Measurements from ENCODE around the gene LRRC4C. TPM values are rescaled to one million over a fixed set of nuclear protein-coding genes. Genes with fewer than 3 reads are reported as not detected.

Gene LRRC4C
- total RNA-seq, 1 donor from 2014 or later, result 0.62 TPM

DNA sequence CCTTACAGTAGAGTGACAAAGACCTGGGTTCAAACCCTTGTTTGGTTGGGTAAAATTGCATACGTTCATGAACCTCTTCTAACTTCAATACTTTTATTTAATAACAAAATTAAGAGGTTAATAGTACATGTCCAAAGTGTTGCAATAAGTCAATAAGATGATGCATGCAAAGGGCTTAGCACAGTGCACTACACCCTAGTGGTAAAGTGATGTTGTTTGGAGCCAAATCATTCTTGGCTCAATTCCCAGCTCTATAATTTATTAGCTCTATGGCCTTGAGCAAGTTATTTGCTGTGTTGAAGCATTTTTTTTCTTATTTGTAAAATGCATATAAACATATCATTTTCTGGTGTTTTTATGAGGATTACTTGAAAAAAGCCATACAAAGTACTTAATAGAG is 945.3 kb downstream of the LRRC4C start:
- intact Hi-C loops (cut with DNase I), result no loop called here
- DNase-seq (no peak), ATAC-seq (ENCODE audit: poor library complexity) (no peak)

DNA sequence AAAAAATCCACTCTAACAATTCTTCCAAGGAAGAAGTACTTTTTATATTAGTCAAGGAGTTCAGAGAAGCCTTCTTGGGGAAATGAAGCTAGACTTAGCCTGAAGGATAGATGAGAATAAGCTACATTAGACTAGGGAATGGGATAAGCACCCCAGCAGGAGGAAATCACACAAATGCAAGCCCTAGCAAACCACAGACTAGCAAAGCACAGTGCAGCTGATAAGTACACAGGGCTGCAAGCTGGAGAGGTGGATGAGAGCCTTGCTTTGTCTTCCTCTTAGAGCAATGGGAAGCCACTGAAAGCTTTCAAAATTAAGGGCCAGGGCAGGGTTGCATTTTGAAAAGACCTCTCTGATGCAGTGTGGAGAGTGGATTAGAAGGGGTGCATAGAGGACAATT is 946.2 kb downstream of the LRRC4C start:
- DNase-seq, result no peak
- no peak for ATAC-seq (ENCODE audit: poor library complexity)
- intact Hi-C loops (cut with DNase I), result no loop called here

DNA sequence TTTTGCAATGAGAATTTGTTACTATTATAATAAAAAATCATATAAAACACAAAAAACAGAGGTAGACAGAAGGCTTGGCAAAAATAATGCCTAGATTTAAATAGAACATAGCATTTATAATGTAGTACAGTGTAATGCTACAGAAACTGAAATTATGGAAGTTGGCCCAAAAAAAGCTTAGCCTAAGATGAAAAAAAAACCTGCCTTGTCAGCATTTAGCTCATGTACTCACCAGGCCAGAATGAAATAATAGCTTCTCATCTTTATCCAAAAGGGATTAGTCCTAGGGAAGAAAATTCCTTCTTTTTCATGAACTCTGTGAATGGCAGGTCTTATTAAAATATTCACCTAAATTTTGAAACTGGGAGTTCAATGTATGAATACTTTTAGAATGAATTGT is 951.1 kb downstream of the LRRC4C start:
- ATAC-seq (ENCODE audit: poor library complexity) (no peak), DNase-seq (no peak)
- intact Hi-C loops (cut with DNase I), result no loop called here

DNA sequence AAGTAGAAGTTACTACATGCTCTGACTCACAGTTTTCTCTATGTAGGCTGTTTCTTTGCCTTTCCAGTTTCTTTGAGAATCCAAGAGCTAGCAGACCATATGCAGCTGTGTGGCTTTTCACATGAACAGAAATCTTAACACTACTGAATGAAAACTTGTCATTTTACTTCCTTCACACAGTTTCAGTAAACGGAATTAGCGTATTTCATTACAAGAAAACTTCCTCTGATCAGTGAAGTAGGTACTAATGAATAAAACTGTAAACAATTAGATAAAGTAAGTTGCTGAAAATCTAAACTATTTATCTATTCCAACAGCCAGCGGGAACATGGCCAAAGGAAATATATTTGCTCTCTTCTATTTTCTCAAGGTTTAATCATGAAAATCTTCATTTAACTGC is 953.2 kb downstream of the LRRC4C start:
- no peak for ATAC-seq (ENCODE audit: poor library complexity)
- intact Hi-C loops (cut with DNase I), result no loop called here

DNA sequence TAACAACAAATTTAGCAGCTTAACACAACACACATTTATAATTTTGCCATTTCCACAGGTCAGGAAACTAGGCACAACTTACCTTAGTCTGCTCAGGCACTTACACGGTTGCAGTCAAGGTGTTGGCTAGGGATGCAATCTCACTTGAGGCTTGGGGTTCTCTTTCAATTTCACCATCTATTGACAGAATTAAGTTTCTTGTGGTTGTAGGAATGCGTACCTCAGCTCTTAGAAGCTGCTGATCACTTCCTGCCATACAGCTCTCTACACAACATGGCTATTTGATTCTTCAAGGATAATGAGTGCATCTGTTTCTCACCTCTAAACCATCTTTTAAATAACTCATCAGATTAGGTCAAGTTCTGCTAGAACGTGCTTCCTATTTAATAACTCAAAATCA is 968.1 kb downstream of the LRRC4C start:
- ATAC-seq (ENCODE audit: poor library complexity), result no peak
- DNase-seq, result no peak
- intact Hi-C loops (cut with DNase I), result no loop called here

More for the DNA sequence above, 953.2 kb downstream of the LRRC4C start:
- DNase-seq, result no peak

DNA sequence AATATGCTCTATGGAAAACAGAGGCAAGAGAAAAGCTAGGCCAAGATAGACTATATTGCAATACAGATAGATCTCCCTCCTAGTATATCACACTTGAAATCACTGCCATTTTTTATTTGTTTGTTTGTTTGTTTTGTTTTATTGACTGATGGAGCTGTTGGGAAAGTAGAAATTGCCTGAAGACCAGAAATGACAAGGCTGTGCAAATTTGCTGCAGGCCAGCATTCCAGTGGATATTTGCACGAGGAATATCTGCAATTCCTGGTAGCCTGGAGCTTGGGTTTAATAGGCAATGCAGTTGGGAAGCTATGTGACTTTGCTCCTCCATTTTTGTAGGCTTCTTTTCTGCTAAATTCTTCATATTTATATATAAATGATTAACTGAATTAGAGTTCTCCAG is 991.7 kb downstream of the LRRC4C start:
- DNase-seq (no peak), ATAC-seq (ENCODE audit: poor library complexity) (no peak)
- intact Hi-C loops (cut with DNase I), result no loop called here

DNA sequence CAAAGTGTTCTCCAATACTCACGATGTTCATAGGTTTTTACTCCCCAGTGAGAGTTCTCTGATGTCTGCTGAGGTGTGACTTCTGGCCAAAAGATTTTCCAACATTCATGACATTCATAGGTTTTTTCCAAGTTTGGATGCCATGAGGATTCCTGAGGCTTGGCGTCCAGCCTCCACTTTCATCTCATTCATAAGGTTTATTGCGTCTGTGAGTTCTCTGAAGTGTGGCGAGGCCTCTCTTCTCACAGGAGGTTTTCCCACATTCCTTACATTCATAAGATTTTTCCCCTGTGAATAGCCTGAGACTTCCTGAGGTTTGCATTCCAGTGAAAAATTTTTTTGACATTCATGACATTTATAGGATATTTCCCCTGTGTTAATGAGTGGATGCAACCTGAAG is 1014.1 kb downstream of the LRRC4C start:
- intact Hi-C loops (cut with DNase I), result no loop called here
- DNase-seq (no peak), ATAC-seq (ENCODE audit: poor library complexity) (no peak)

DNA sequence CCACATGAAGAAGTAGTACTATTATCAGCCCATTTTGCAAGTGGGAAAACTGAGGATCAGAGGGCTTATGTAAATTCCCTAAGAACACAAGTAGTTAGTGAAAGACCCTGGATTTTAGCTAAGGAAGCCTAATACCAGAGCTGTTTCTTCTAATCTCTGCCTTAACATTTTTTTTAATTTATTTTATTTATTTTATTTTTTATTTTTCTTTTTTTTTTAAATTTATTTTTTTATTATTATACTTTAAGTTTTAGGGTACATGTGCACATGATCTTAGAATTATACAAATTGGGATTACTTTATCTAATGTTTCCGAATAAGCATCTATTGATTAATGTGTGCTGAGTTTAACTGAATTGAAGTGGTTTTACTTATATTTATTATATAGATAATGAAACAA is 1015.3 kb downstream of the LRRC4C start:
- DNase-seq, result no peak
- ATAC-seq (ENCODE audit: poor library complexity), result no peak
- intact Hi-C loops (cut with DNase I), result no loop called here

DNA sequence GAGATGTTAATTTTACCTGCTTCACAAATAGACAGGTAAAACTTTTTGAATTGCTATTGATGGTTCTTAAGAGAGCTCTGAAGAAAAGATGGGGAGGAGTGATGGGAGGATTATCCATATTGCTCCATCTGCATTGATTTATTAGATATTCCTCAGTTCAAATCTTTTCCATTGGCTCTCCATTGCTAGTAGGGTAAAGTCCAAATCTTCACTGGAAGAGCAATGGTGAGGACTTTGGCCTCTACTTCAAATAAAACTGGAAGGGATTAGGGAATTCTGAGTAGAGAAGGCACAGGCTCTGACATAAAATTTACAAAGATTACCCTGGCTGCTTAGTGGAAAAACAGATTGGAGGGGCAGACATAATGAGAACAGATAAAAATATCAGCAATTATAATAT is 1024.1 kb downstream of the LRRC4C start:
- DNase-seq (no peak), ATAC-seq (ENCODE audit: poor library complexity) (no peak)
- intact Hi-C loops (cut with DNase I), result no loop called here

DNA sequence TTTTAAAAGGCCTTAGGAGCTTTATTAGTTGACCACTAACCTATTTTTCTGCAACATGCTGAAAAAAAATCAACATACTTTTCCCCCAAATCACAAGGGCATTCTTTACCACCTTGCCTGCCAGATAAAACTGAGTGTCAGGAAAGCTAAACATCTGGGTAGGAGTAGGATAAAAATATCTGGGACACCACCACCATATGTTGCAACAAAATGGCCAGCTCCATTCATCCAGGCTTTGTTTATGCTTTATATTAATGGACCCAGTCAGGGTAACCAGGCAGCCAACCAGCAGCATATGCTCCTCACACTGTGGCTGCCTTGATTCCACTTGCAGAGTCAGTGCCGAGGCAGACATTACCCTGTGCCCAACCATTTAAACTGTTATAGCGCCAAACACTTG is 1024.5 kb downstream of the LRRC4C start:
- intact Hi-C loops (cut with DNase I), result no loop called here
- ATAC-seq (ENCODE audit: poor library complexity) (no peak), DNase-seq (no peak)

DNA sequence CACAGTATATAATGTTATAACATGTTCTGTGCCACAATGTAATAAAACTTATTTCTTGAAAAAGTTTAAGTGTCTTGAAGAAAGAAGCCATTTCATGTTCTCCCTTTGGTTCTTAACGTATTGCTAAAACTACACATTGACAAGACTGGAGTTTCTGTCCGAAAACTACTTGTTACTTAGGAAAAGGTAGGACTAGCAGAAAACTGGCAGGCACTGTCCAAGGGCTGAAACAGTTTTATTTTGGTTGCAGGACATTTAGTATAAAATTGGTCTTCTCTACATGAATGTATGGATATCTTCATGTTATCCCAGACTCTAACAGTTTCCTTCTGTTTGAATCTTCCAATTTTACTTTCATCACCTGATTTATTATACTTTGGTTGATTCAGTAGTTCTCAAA is 1027.1 kb downstream of the LRRC4C start:
- DNase-seq (no peak), ATAC-seq (ENCODE audit: poor library complexity) (no peak)
- intact Hi-C loops (cut with DNase I), result no loop called here

DNA sequence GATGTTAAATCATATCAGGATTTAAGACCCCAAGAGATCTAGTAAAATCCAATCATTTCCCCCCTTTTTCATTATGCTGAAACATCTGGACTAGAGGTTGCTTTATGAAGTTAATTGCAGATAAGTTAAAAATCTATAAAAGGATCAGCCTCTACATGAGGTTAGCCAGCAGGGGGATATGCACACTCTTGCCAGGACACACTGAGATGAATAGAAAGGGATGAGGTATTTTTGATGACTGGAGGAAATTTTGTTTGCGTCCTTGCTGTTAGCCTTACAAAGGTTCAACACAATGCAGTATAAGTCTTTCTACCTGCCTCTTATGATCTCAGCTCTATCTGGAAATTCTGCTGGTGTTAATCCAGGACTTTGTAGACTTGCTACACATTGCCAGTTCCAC is 1034.3 kb downstream of the LRRC4C start:
- ATAC-seq (ENCODE audit: poor library complexity) (no peak), DNase-seq (no peak)
- intact Hi-C loops (cut with DNase I), result no loop called here

DNA sequence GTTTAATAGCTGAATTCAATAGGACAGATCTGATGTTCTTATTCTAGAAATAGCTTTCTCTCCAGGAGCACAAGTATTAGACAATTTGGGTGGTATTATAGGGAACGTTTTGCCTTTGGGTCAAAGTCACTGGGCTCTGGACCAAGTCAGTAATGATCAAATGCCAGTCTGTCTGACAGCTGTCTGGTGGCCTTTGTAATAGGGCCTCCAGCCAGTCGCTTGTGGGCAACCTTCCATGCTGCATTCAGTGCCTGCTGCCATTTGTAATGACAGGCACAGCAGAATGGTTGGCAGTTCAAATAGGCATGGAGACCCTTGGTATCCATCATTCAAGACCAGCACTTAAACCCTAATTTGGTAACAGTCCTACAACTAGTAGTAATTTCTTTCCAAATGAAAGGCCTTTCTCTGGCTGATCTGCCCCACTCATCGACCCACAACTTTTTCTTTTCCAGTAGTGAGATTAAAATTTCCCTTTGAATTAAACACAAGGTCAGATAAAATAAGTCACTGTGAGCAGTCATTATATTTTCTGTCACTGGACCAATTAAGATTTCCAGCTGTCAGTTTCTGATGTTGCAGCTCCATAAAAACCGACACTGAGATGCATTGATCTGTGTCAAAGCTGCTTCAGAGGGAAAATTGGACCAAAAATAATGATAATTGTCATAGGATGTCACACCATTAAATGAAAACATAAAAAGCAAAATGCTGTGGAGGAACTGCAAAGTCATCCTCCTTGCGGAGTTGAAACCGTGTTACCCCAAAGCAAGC is 1038.1 kb downstream of the LRRC4C start:
- intact Hi-C loops (cut with DNase I), result no loop called here
- ATAC-seq (ENCODE audit: poor library complexity) (no peak), DNase-seq (no peak)

DNA sequence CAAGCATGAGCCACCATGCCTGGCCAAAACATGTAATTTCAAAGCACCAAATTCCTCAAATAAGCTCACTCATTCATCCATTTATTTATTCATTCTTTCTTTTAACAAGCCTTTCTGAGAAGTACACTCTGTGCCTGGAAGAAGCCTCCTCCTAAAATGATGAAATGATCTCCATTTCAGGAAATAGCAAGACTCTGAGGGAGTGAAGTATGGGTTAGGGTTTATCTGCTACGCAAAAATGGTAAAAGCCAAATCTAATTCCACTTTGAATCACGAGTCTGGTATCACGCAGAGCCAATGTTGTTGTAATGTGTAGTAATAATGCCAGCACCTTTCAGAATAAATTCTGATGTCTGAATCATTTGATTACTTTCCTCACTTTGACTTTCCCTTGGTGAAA is 1041.8 kb downstream of the LRRC4C start:
- DNase-seq (no peak), ATAC-seq (ENCODE audit: poor library complexity) (no peak)
- intact Hi-C loops (cut with DNase I), result no loop called here

DNA sequence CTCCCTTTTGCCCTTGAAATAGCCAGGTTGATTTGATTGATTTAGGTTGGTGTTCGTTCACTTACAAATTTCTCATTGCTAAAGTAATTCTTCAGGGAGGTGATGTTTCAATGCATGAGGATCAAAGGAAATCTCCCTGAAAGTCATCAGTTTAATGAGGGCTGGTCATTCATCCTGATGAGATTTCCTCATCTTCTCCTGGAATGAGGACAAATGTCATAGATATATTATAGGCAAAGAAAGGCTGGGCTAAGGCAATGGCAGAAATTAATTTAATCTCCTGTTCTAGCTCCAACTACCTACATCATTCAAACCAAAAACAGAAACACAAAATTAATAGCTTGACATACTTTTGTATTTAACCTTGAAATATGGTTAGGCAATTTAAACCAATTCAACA is 1052.1 kb downstream of the LRRC4C start:
- intact Hi-C loops (cut with DNase I), result no loop called here
- DNase-seq (no peak), ATAC-seq (ENCODE audit: poor library complexity) (no peak)

DNA sequence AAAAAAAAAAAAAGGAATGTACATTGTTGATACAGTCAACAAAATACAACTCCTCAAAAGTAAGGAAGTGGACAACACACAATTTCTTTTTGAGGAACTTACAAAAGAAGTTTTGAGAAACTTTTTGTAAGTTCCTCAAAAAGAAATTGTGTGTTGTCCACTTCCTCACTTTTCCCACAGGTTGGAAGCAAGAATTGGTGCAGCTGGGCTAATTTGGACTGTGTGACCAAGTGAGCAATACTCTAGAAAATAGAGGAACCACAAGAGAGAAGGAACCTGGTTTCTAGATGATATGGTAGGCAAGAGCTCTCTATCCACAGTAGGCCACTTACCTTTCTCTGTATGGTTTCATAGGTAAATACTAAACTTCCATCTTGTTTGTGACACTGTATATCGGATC is 1053.8 kb downstream of the LRRC4C start:
- ATAC-seq (ENCODE audit: poor library complexity), result no peak
- DNase-seq, result no peak
- intact Hi-C loops (cut with DNase I), result no loop called here

DNA sequence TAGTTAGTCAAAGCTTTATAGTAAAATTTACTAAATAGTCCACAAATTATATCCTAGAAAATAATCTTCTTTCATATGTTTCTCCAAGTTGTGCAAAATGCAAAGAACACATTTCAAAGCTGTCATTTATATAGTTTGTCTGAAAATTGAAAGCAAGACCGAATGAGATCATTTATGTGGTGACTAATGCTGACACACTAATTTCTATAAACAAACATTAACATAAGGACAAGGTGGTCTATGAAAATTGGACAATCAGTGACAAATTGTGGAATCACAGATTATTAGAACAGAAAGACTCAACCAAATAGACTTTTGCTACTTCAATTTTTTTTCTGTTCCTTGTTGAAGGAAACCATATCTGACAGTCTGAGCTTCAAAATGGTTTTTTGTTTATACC is 1056.1 kb downstream of the LRRC4C start:
- ATAC-seq (ENCODE audit: poor library complexity), result no peak
- intact Hi-C loops (cut with DNase I), result no loop called here

DNA sequence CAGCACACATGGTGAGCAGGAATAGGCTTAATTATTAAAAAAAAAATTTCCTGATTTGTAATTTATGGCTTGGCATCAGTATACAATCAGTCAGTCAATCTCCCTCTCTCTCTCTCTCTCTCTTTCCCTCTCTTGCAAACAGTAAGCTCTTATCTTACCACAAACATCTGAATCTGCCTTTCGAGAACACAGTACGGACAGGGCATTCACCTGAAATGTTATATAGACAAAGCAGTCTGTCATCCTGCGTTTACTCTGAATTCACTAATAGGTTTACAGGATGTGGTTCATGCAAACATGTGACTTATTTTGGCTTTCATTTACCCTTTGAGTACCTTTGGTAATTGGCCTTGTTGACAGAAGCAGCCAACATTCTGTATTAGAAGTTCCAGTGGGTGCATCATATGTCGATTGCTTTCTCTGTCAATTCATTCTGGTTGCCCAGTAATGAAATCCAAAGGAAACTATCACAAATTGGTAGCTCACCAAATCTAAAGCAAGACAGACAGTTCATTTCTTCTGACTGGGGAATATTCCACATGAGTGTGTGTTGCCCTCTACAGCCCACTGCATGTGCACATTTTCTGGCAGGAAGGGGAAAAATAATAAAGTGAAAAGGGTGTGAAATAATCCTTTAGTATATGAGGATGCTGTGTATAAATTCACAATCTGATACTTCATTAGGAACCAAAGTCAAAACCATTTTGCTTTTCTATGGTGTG is 1058.2 kb downstream of the LRRC4C start:
- DNase-seq, result no peak
- intact Hi-C loops (cut with DNase I), result no loop called here

More for the DNA sequence above, 1056.1 kb downstream of the LRRC4C start:
- DNase-seq, result no peak

DNA sequence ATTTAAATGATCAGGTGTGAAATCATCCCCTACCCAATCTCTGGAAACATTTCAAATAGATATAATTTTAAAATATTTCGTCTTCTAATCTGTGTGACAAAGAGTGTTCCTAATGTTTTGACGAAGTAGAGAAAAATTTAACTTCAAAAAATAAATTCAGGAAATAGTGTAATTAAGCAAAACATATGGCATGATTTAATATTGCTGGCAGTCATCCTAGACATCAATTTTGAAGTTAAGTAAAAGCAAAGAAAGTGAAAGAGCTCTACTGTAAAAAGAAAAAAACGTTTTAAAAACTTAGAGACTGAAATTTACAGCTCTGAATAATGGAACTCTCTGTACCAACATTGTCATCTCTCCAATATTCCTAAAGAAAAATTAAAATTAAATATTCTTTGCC is 1062.3 kb downstream of the LRRC4C start:
- no peak for DNase-seq
- no peak for ATAC-seq (ENCODE audit: poor library complexity)
- intact Hi-C loops (cut with DNase I), result no loop called here

More for the DNA sequence above, 1058.2 kb downstream of the LRRC4C start:
- no peak for ATAC-seq (ENCODE audit: poor library complexity)

DNA sequence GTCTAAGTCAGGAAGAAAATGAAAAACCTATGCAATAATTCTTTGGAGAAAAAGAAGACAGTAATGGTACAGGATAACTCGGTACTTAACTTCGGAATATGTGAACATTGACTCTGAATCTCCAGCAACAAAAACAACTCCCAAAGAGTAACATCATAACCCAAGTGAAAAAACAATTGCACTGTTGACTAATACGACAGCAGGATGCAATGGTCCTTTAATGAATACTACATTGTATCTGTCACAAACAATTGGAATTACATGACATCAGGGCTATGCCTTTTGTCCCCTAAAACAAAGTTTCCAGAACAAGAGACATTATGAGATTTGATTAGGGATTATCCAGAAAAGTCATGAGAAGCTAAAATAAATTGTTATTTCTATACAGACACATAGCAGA is 1065.9 kb downstream of the LRRC4C start:
- ATAC-seq (ENCODE audit: poor library complexity), result no peak
- intact Hi-C loops (cut with DNase I), result no loop called here
- no peak for DNase-seq
